ENCODE results near the gene HNRNPUL1. TPM values are rescaled to one million over a fixed set of nuclear protein-coding genes. Genes with fewer than 3 reads are reported as not detected.
"Not testable (repeated sequence)": the region's sequence is repeated elsewhere in the genome, so short reads cannot be mapped to it uniquely, and the experiment has no call there.

HNRNPUL1 gene
- total and polyA plus RNA-seq, 2 donors (not counting 1 experiment from before 2014, with no cell fraction given), result 36.4 to 58.1 TPM

DNA sequence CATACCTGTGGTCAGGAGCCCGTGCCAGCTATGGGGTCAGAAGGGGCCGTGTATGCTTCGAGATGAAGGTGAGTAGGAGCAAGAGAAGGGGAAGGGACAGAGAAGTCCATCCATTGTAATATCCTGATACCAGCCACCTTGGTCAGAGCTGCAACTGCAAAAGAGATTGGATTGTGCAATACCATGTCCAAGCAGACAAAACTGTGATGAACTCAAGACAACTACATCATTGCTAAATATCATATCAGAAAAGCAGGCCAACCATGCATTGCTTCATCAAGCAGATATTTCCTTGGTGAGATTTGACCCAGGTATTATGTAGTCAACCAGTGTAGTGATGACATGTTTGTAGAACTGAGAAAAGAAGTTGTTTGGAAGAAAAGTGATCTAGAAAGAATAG, 12.1 kb downstream of the HNRNPUL1 start:
- H2AFZ ChIP-seq (ENCODE audit: low read length), result no peak overlapping the region
- no peak overlapping the region for H3K4me2 ChIP-seq (ENCODE audit: extremely low read depth, insufficient read depth, low read length)
- peak in 1 of 2 donors; percentile 11 for DNase-seq (ENCODE audit: low read depth in 2 of 2)
- H4K20me1 ChIP-seq (ENCODE audit: control insufficient read depth, extremely low read depth, insufficient read depth, low read length), result no peaks in the 10 kb centered on the region
- H3K9ac ChIP-seq (ENCODE audit: insufficient read depth, low read length), result no peak overlapping the region
- H3K79me2 ChIP-seq (ENCODE audit: control insufficient read depth, insufficient read depth, low read length), result peaks cover 9% of the 10 kb centered on the region
- H3K4me3 ChIP-seq (replicated peaks in 1 of 4; ENCODE audit: control extremely low read depth in 1 of 4, insufficient read depth in 1 of 4, low read depth in 3 of 4, low read length in 4 of 4), result no peak overlapping the region
- H3K27ac ChIP-seq (ENCODE audit: insufficient read depth, low read length), result no peak overlapping the region
- H3K4me1 ChIP-seq (ENCODE audit: control insufficient read depth, extremely low read depth, insufficient read depth, low read length), result no peaks in the 10 kb centered on the region
- no peaks in the 10 kb centered on the region for H3K27me3 ChIP-seq (ENCODE audit: control insufficient read depth, insufficient read depth, low read length)
- TF ChIP-seq, protein P1, sequence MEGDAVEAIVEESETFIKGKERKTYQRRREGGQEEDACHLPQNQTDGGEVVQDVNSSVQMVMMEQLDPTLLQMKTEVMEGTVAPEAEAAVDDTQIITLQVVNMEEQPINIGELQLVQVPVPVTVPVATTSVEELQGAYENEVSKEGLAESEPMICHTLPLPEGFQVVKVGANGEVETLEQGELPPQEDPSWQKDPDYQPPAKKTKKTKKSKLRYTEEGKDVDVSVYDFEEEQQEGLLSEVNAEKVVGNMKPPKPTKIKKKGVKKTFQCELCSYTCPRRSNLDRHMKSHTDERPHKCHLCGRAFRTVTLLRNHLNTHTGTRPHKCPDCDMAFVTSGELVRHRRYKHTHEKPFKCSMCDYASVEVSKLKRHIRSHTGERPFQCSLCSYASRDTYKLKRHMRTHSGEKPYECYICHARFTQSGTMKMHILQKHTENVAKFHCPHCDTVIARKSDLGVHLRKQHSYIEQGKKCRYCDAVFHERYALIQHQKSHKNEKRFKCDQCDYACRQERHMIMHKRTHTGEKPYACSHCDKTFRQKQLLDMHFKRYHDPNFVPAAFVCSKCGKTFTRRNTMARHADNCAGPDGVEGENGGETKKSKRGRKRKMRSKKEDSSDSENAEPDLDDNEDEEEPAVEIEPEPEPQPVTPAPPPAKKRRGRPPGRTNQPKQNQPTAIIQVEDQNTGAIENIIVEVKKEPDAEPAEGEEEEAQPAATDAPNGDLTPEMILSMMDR (conservative IDR thresholded peaks at IDR 0.05 in 1 of 2, IDR thresholded peaks at IDR 0.05 in 1 of 2; ENCODE audit: low read depth in 1 of 2, low read length in 2 of 2), result no peak
- TF ChIP-seq EZH2 (IDR thresholded peaks at IDR 0.05; ENCODE audit: low read length, missing control alignments), result no peak
- peaks cover 37% of the 10 kb centered on the region for H3K36me3 ChIP-seq (ENCODE audit: control insufficient read depth, insufficient read depth, low read length)
- H3K9me3 ChIP-seq (ENCODE audit: control insufficient read depth, insufficient read depth, low read depth, low read length), result no peaks in the 10 kb centered on the region

DNA sequence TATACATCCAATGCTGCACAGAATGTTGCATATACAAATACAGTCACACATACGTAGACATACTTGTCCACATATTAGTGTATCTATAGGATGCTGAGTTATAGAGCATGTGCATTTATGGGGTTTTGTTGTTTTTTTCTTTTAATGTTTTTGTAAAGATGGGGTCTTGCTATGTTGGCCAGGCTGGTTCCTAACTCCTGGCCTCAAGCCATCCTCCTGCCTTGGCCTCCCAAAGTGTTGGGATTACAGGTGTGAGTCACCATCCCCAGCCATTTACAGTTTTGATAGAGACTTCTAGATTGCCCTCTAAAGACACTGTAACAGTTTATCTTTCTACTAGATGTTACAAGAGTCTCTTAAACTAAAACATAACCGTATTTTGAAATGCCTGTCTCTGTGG, 14.3 kb downstream of the HNRNPUL1 start:
- Histone ChIP-seq H3K36me3 (ENCODE audit: control insufficient read depth, insufficient read depth, low read length) (peaks cover 26% of the 10 kb centered on the region), H2AFZ (ENCODE audit: low read length) (no peak overlapping the region), H3K9me3 (ENCODE audit: control insufficient read depth, insufficient read depth, low read depth, low read length) (no peaks in the 10 kb centered on the region), H3K27ac (ENCODE audit: insufficient read depth, low read length) (no peak overlapping the region), H4K20me1 (ENCODE audit: control insufficient read depth, extremely low read depth, insufficient read depth, low read length) (no peaks in the 10 kb centered on the region), H3K9ac (ENCODE audit: insufficient read depth, low read length) (no peak overlapping the region), H3K4me2 (ENCODE audit: extremely low read depth, insufficient read depth, low read length) (no peak overlapping the region), H3K79me2 (ENCODE audit: control insufficient read depth, insufficient read depth, low read length) (peaks cover 2% of the 10 kb centered on the region), H3K4me1 (ENCODE audit: control insufficient read depth, extremely low read depth, insufficient read depth, low read length) (no peaks in the 10 kb centered on the region), H3K4me3 (replicated peaks in 1 of 4; ENCODE audit: control extremely low read depth in 1 of 4, insufficient read depth in 1 of 4, low read depth in 3 of 4, low read length in 4 of 4) (no peak overlapping the region), H3K27me3 (ENCODE audit: control insufficient read depth, insufficient read depth, low read length) (no peaks in the 10 kb centered on the region)
- no peak for DNase-seq (ENCODE audit: low read depth in 2 of 2)
- no peak for TF ChIP-seq EZH2 (IDR thresholded peaks at IDR 0.05; ENCODE audit: low read length, missing control alignments)
- TF ChIP-seq, protein P1 (conservative IDR thresholded peaks at IDR 0.05 in 1 of 2, IDR thresholded peaks at IDR 0.05 in 1 of 2; ENCODE audit: low read depth in 1 of 2, low read length in 2 of 2), result no peak

- DNase-seq (ENCODE audit: low read depth in 2 of 2), result no peak
- no peak overlapping the region for H3K4me2 ChIP-seq (ENCODE audit: extremely low read depth, insufficient read depth, low read length)
- H3K4me3 ChIP-seq (replicated peaks in 1 of 4; ENCODE audit: control extremely low read depth in 1 of 4, insufficient read depth in 1 of 4, low read depth in 3 of 4, low read length in 4 of 4), result no peak overlapping the region
- no peak overlapping the region for H3K9ac ChIP-seq (ENCODE audit: insufficient read depth, low read length)
- TF ChIP-seq, protein P1 (conservative IDR thresholded peaks at IDR 0.05 in 1 of 2, IDR thresholded peaks at IDR 0.05 in 1 of 2; ENCODE audit: low read depth in 1 of 2, low read length in 2 of 2), result no peak
- TF ChIP-seq EZH2 (IDR thresholded peaks at IDR 0.05; ENCODE audit: low read length, missing control alignments), result no peak
- H3K9me3 ChIP-seq (ENCODE audit: control insufficient read depth, insufficient read depth, low read depth, low read length), result no peaks in the 10 kb centered on the region
- no peak overlapping the region for H2AFZ ChIP-seq (ENCODE audit: low read length)
- no peaks in the 10 kb centered on the region for H3K4me1 ChIP-seq (ENCODE audit: control insufficient read depth, extremely low read depth, insufficient read depth, low read length)
- H3K27ac ChIP-seq (ENCODE audit: insufficient read depth, low read length), result no peak overlapping the region
- no peaks in the 10 kb centered on the region for H4K20me1 ChIP-seq (ENCODE audit: control insufficient read depth, extremely low read depth, insufficient read depth, low read length)
- H3K27me3 ChIP-seq (ENCODE audit: control insufficient read depth, insufficient read depth, low read length), result no peaks in the 10 kb centered on the region
- peaks cover 22% of the 10 kb centered on the region for H3K36me3 ChIP-seq (ENCODE audit: control insufficient read depth, insufficient read depth, low read length)
- peaks cover 1% of the 10 kb centered on the region for H3K79me2 ChIP-seq (ENCODE audit: control insufficient read depth, insufficient read depth, low read length)
These were observed 24.7 kb downstream of the HNRNPUL1 start for GRCh38 chr19:41288673-41289530.

DNA sequence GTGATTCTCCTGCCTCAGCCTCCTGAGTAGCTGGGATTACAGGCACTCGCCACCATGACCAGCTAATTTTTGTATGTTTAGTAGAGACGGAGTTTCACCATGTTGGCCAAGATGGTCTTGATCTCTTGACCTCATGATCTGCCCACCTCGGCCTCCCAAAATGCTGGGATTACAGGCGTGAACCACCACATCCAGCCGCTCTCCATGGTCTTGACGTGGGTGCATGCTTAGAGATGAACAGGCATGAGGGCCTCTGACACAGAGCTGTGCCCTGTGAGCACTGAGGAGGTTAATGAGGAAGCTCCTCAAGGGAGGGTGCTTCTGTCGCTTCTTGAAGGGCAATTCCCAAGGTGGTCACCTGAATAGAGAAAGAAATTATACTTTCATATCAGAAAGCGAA, 25.6 kb downstream of the HNRNPUL1 start:
- DNase-seq (ENCODE audit: low read depth in 2 of 2); H3K27ac ChIP-seq (ENCODE audit: insufficient read depth, low read length); H3K27me3 ChIP-seq (ENCODE audit: control insufficient read depth, insufficient read depth, low read length); H2AFZ ChIP-seq (ENCODE audit: low read length); H4K20me1 ChIP-seq (ENCODE audit: control insufficient read depth, extremely low read depth, insufficient read depth, low read length); H3K4me2 ChIP-seq (ENCODE audit: extremely low read depth, insufficient read depth, low read length); H3K4me3 ChIP-seq (replicated peaks in 1 of 4; ENCODE audit: control extremely low read depth in 1 of 4, insufficient read depth in 1 of 4, low read depth in 3 of 4, low read length in 4 of 4); H3K79me2 ChIP-seq (ENCODE audit: control insufficient read depth, insufficient read depth, low read length); H3K4me1 ChIP-seq (ENCODE audit: control insufficient read depth, extremely low read depth, insufficient read depth, low read length); H3K9ac ChIP-seq (ENCODE audit: insufficient read depth, low read length); H3K9me3 ChIP-seq (ENCODE audit: control insufficient read depth, insufficient read depth, low read depth, low read length): not testable (repeated sequence)
- H3K36me3 ChIP-seq (ENCODE audit: control insufficient read depth, insufficient read depth, low read length), result peaks cover 30% of the 10 kb centered on the region

All from fibroblast of lung (primary cell).